Lung microvascular endothelial cell (primary cell): ENCODE results near the gene FBXO10. TPM values are rescaled to one million over a fixed set of nuclear protein-coding genes. Genes with fewer than 3 reads are reported as not detected.
"Not testable (repeated sequence)": the region's sequence is repeated elsewhere in the genome, so short reads cannot be mapped to it uniquely, and the experiment has no call there.

Experiments
- DNase-seq, 2 donors: peaks; one replicate each; pipeline versions ENCODE4 v3.0.0 to v3.0.0-alpha.2; 2010; ENCODE audit warnings: low read depth in 2 of 2
- total RNA-seq: library from RNA; depleted of rRNA; stranded (reverse); fragments of >200 nt; gene quantifications from 2 replicates; pipeline ENCODE4 v1.2.1, GENCODE V29; 2014

The FBXO10 gene
- total RNA-seq, 1 donor from 2014 or later: 13.3 TPM

GRCh38 chr9:37550781-37551180, 25.4 kb downstream of the FBXO10 start:
- no peak for DNase-seq

GRCh38 chr9:37549527-37549926, 26.7 kb downstream of the FBXO10 start:
- no peak for DNase-seq

GRCh38 chr9:37547328-37547878, 28.8 kb downstream of the FBXO10 start:
- no peak for DNase-seq

GRCh38 chr9:37543468-37543867, 32.7 kb downstream of the FBXO10 start:
- no peak for DNase-seq

GRCh38 chr9:37542895-37543294, 33.3 kb downstream of the FBXO10 start:
- no peak for DNase-seq

- DNase-seq: no peak
Measured at GRCh38 chr9:37542488-37542887, 33.7 kb downstream of the FBXO10 start.

- DNase-seq: no peak
Measured at GRCh38 chr9:37541465-37541864, 34.7 kb downstream of the FBXO10 start.

GRCh38 chr9:37540634-37541033, 35.5 kb downstream of the FBXO10 start:
- peak in 1 of 2 donors; percentile 33 for DNase-seq

GRCh38 chr9:37539634-37540033, 36.5 kb downstream of the FBXO10 start:
- no peak for DNase-seq

- DNase-seq: no peak
Measured at GRCh38 chr9:37538099-37538498, 38.1 kb downstream of the FBXO10 start.

- no peak for DNase-seq
Measured at GRCh38 chr9:37534901-37535300, 41.3 kb downstream of the FBXO10 start.

GRCh38 chr9:37534412-37534811, 41.8 kb downstream of the FBXO10 start:
- DNase-seq: no peak

- DNase-seq: no peak
Measured at GRCh38 chr9:37531699-37532098, 44.5 kb downstream of the FBXO10 start.

- DNase-seq: peak in 1 of 2 donors; percentile 80
Measured at GRCh38 chr9:37528652-37529471, 47.3 kb downstream of the FBXO10 start.

GRCh38 chr9:37523916-37524315, 52.3 kb downstream of the FBXO10 start:
- no peak for DNase-seq

GRCh38 chr9:37522971-37523370, 53.2 kb downstream of the FBXO10 start:
- DNase-seq: no peak

- DNase-seq: no peak
Measured at GRCh38 chr9:37521111-37521510, 55.1 kb downstream of the FBXO10 start.

GRCh38 chr9:37520641-37521040, 55.5 kb downstream of the FBXO10 start:
- no peak for DNase-seq

- DNase-seq: no peak
Measured at GRCh38 chr9:37517923-37518322, 58.3 kb downstream of the FBXO10 start.

GRCh38 chr9:37515620-37516258, 60.4 kb downstream of the FBXO10 start:
- no peak for DNase-seq

- DNase-seq: no peak
Measured at GRCh38 chr9:37514999-37515398, 61.2 kb downstream of the FBXO10 start.

- not testable (repeated sequence) for DNase-seq
Measured at GRCh38 chr9:37514415-37514814, 61.8 kb downstream of the FBXO10 start.

- no peak for DNase-seq
Measured at GRCh38 chr9:37512437-37512836, 63.7 kb downstream of the FBXO10 start.
